WTC11 (cell line): Measurements from ENCODE around the gene GALP.

ENCODE experiments used
- CREM ChIP-seq: sonication (generic); formaldehyde crosslinking; IDR thresholded peaks from 2 replicates; pipeline ENCODE4 v1.8.1; 2022; ENCODE audit warnings: mild to moderate bottlenecking, missing genetic modification reagents, moderate library complexity
- MXD4 ChIP-seq: fragments of 250-450 bp; sonication (Bioruptor Pico); IDR thresholded peaks from 2 replicates; pipeline ENCODE4 v1.8.0; 2021; ENCODE audit warnings: mild to moderate bottlenecking, moderate library complexity, borderline replicate concordance
- NR2C2 ChIP-seq: sonication (generic); formaldehyde crosslinking; IDR thresholded peaks from 2 replicates; pipeline ENCODE4 v1.8.0; 2022; ENCODE audit warnings: mild to moderate bottlenecking, missing genetic modification reagents
- SP1 ChIP-seq: sonication (generic); formaldehyde crosslinking; conservative IDR thresholded peaks from 2 replicates; pipeline ENCODE4 v1.8.1; 2022; ENCODE audit warnings: missing genetic modification reagents
- TEAD4 ChIP-seq: sonication (generic); formaldehyde crosslinking; IDR thresholded peaks from 2 replicates; pipeline ENCODE4 v1.8.0; 2022; ENCODE audit warnings: mild to moderate bottlenecking, missing genetic modification reagents
- ZNF232 ChIP-seq: sonication (generic); formaldehyde crosslinking; IDR thresholded peaks from 2 replicates; pipeline ENCODE4 v1.8.0; 2022; ENCODE audit warnings: mild to moderate bottlenecking, missing genetic modification reagents
- TF ChIP-seq, protein P1 (sequence below): fragments of 200-600 bp; IDR thresholded peaks from 2 replicates; pipeline ENCODE4 v1.8.0; 2022; ENCODE audit warnings: antibody characterized with exemption
- TF ChIP-seq, protein P2 (sequence below): sonication (generic); formaldehyde crosslinking; IDR thresholded peaks from 2 replicates; pipeline ENCODE4 v1.8.1; 2023; ENCODE audit warnings: mild to moderate bottlenecking, missing genetic modification reagents, moderate library complexity
- TF ChIP-seq, protein P3 (sequence below): sonication (generic); formaldehyde crosslinking; conservative IDR thresholded peaks from 2 replicates; pipeline ENCODE4 v1.8.1; 2023; ENCODE audit warnings: mild to moderate bottlenecking, low read depth, missing genetic modification reagents, moderate library complexity
- TF ChIP-seq, protein P4 (sequence below): sonication (generic); formaldehyde crosslinking; IDR thresholded peaks from 2 replicates; pipeline ENCODE4 v1.8.0; 2022; ENCODE audit warnings: mild to moderate bottlenecking, missing genetic modification reagents

DNA sequence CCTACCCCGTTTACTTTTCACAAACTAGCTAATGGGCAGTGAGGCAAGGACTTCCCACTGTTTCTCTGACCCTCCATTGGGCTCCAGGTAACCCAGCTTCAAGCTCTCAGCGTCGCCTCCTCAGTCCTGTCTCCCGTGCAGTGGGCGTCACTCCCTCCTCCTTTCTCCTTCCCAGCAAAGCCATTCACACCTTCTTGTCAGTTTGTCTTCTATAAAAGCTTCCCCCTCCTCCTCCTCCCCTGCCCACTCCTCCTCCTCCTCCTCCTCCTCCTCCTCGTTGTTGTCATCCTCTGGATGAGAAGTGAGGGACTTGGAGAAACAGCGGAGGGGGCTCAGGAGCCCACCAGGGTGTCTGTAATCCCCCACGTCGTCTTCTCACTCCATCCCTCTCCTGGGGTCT is 1.7 kb upstream of the GALP start:
- TF ChIP-seq MXD4 (CRISPR knock-in tag) (no peak), SP1 (no peak), ZNF232 (CRISPR knock-in tag) (no peak), NR2C2 (no peak), TEAD4 (CRISPR knock-in tag) (no peak), CREM (CRISPR knock-in tag) (no peak)
- TF ChIP-seq, protein P1, sequence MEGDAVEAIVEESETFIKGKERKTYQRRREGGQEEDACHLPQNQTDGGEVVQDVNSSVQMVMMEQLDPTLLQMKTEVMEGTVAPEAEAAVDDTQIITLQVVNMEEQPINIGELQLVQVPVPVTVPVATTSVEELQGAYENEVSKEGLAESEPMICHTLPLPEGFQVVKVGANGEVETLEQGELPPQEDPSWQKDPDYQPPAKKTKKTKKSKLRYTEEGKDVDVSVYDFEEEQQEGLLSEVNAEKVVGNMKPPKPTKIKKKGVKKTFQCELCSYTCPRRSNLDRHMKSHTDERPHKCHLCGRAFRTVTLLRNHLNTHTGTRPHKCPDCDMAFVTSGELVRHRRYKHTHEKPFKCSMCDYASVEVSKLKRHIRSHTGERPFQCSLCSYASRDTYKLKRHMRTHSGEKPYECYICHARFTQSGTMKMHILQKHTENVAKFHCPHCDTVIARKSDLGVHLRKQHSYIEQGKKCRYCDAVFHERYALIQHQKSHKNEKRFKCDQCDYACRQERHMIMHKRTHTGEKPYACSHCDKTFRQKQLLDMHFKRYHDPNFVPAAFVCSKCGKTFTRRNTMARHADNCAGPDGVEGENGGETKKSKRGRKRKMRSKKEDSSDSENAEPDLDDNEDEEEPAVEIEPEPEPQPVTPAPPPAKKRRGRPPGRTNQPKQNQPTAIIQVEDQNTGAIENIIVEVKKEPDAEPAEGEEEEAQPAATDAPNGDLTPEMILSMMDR: no peak
- TF ChIP-seq, protein P2, sequence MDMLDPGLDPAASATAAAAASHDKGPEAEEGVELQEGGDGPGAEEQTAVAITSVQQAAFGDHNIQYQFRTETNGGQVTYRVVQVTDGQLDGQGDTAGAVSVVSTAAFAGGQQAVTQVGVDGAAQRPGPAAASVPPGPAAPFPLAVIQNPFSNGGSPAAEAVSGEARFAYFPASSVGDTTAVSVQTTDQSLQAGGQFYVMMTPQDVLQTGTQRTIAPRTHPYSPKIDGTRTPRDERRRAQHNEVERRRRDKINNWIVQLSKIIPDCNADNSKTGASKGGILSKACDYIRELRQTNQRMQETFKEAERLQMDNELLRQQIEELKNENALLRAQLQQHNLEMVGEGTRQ (CRISPR knock-in tag): no peak
- TF ChIP-seq, protein P3, sequence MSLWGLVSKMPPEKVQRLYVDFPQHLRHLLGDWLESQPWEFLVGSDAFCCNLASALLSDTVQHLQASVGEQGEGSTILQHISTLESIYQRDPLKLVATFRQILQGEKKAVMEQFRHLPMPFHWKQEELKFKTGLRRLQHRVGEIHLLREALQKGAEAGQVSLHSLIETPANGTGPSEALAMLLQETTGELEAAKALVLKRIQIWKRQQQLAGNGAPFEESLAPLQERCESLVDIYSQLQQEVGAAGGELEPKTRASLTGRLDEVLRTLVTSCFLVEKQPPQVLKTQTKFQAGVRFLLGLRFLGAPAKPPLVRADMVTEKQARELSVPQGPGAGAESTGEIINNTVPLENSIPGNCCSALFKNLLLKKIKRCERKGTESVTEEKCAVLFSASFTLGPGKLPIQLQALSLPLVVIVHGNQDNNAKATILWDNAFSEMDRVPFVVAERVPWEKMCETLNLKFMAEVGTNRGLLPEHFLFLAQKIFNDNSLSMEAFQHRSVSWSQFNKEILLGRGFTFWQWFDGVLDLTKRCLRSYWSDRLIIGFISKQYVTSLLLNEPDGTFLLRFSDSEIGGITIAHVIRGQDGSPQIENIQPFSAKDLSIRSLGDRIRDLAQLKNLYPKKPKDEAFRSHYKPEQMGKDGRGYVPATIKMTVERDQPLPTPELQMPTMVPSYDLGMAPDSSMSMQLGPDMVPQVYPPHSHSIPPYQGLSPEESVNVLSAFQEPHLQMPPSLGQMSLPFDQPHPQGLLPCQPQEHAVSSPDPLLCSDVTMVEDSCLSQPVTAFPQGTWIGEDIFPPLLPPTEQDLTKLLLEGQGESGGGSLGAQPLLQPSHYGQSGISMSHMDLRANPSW: no peak
- TF ChIP-seq, protein P4, sequence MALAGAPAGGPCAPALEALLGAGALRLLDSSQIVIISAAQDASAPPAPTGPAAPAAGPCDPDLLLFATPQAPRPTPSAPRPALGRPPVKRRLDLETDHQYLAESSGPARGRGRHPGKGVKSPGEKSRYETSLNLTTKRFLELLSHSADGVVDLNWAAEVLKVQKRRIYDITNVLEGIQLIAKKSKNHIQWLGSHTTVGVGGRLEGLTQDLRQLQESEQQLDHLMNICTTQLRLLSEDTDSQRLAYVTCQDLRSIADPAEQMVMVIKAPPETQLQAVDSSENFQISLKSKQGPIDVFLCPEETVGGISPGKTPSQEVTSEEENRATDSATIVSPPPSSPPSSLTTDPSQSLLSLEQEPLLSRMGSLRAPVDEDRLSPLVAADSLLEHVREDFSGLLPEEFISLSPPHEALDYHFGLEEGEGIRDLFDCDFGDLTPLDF (CRISPR knock-in tag): no peak
